ENCODE data around the gene ABI3.
"Not testable (repeated sequence)": the region's sequence is repeated elsewhere in the genome, so short reads cannot be mapped to it uniquely, and the experiment has no call there.

Gene ABI3

DNA sequence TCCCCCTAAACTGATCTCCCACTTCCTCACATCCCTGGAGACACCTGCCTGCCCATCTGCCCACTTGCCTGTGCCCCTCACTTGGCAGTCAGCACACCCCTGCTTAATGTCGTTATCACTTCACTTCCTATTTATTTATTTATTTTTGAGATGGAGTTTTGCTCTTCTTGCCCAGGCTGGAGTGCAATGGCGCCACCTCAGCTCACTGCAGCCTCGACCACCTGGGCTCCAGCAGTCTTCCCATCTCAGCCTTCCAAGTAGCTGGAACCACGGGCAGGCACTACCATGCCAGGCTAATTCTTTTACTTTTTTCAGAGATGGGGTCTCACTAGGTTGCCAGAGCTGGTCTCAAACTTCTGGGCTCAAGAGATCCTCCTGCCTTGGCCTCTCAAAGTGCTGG is 43.6 kb downstream of the ABI3 start:
- no peak for DNase-seq

GRCh38 chr17:49255125-49255524 is 44.6 kb downstream of the ABI3 start:
- DNase-seq, result no peak

DNA sequence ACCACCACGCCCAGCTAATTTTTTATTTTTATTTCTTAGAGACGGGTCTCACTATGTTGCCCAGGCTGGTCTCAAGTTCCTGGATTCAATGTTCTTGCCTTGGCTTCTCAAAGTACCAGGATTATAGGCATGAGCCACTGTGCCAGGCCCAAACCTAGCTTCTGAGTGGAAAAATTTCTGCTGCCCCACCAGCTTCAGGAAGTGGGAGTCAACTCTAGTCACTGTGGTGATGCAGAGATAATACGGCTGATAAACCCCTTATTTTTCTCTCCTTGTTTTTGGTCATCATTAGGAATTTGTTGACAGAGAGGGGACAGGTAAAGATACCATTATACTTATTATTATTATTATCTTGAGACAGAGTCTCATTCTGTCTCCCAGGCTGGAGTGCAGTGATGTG is 47.9 kb downstream of the ABI3 start:
- no peak for DNase-seq

DNA sequence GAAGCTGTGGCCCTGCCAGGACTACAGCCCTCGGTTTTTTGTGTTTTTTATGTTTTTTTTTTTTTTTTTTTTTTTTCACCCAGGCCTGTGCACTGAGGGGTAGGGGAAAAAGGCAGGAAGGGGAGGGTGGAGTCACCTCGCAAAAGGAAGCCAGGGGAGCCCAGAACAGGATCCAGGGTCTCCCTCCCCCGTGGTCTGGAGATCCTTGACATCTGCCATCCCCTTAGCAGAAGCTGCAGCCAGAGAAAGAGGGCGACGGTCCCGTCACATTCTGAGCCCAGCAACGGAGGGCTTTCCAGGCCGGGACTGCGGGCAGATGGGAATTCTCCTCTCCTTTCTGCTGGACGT is 49.1 kb downstream of the ABI3 start:
- DNase-seq, result no peak

GRCh38 chr17:49260011-49260816 is 49.7 kb downstream of the ABI3 start:
- DNase-seq, result peak; percentile 24

- no peak for DNase-seq
Measured at GRCh38 chr17:49260817-49261291, 50.3 kb downstream of the ABI3 start.

DNA sequence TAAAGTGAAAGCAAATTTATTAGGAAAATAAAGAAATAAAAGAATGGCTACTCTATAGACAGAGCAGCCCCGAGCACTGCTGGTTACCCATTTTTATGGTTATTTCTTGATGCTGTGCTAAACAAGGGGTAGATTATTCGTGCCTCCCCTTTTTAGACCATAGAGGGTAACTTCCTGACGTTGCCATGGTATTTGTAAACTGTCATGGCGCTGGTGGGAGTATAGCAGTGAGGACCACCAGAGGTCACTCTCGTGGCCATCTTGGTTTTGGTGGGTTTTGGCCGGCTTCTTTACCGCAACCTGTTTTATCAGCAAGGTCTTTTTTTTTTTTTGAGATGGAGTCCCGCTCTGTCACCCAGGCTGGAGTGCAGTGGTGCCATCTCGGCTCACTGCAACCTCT is 51.0 kb downstream of the ABI3 start:
- not testable (repeated sequence) for DNase-seq

DNA sequence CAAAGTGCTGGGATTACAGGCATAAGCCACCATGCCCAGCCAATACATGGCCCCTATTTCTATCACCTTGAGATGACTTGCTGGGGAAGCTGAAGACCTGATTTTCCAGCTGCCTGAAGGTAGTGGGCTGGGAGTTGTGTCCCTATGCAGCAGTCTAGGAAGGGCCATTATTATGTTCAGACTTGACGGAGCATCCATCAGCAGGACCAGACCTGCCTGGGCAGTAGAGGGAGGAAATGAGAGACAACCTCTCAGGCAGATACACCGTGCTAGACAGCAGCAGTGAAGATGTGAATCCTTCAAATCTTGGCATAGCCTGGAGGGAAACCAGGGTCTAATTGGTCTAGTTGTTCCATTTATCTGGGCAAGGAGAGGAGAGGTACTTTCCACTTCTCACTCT is 55.7 kb downstream of the ABI3 start:
- no peak for DNase-seq

GRCh38 chr17:49267912-49268311 is 57.4 kb downstream of the ABI3 start:
- DNase-seq, result no peak

- no peak for DNase-seq
Measured at GRCh38 chr17:49269356-49269755, 58.8 kb downstream of the ABI3 start.

Data from RPMI8226 (cell line).